Forelimb muscle (tissue), 1 donor: ENCODE measurements around the gene GTSF1L. TPM values are rescaled to one million over a fixed set of nuclear protein-coding genes. Genes with fewer than 3 reads are reported as not detected.

Experiments
- DNase-seq: peaks from one replicate; pipeline ENCODE4 v3.0.0-alpha.2; 2013; ENCODE audit warnings: low read depth
- polyA plus RNA-seq: library from polyadenylated mRNA; unstranded; fragments of 120-200 nt; gene quantifications from one replicate; pipeline ENCODE4 v1.2.1, GENCODE V29; 2013; ENCODE audit not compliant: insufficient read length

The GTSF1L gene
- polyA plus RNA-seq, 1 donor, result not detected

GRCh38 chr20:43746344-43747137 is 19.7 kb upstream of the GTSF1L start:
- no peak for DNase-seq

- no peak for DNase-seq
Measured at GRCh38 chr20:43744966-43745730, 18.3 kb upstream of the GTSF1L start.

GRCh38 chr20:43744151-43744611 is 17.4 kb upstream of the GTSF1L start:
- DNase-seq, result no peak

DNA sequence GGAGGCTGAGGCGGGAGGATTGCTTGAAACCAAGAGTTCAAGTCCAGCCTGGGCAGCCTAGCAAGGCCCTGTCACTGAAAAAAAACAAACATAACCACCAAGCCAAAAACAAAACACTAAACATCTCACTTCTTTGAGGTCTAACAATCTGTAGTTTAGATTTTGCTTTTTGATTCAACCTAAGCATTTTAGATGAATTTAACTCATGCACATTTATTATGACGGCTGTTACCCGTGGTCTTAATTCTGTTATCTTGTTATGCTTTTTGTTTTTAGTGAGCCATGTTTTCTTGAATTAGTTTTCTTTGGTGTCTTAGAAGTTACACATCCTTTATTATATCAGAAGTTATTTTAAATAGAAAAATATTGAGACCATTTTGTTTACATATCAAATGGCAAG is 13.8 kb upstream of the GTSF1L start:
- no peak for DNase-seq

- no peak for DNase-seq
Measured at GRCh38 chr20:43739148-43739749, 12.4 kb upstream of the GTSF1L start.

GRCh38 chr20:43737925-43738324 is 11.1 kb upstream of the GTSF1L start:
- DNase-seq, result no peak

DNA sequence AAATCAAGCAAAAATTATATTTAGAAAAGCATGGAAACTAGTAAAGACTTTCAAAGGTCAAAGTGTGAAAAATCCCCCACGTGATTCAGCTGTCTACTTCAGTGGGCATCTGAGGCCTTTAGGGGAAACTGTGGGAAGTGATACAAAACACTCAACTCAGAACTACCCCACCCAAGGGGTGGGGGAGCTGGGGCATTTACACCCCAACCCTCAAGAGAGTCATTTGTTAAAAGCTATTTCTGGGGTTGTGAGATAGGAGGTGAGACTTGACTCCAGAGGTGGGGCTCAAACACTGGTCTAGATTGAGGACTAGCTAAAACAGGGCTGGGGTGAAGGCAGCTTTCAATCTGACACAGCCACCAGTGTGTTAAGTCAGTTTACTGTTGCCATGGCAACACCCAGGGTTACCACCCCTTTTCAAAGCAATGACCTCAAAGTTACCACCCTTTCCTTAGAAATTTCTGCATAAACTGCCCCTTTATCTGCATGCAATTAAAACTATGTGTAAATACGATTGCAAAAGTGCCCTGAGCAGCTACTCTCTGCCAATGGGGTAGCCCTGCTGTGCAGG is 9.9 kb upstream of the GTSF1L start:
- no peak for DNase-seq

- no peak for DNase-seq
Measured at GRCh38 chr20:43731927-43732326, 5.1 kb upstream of the GTSF1L start.

DNA sequence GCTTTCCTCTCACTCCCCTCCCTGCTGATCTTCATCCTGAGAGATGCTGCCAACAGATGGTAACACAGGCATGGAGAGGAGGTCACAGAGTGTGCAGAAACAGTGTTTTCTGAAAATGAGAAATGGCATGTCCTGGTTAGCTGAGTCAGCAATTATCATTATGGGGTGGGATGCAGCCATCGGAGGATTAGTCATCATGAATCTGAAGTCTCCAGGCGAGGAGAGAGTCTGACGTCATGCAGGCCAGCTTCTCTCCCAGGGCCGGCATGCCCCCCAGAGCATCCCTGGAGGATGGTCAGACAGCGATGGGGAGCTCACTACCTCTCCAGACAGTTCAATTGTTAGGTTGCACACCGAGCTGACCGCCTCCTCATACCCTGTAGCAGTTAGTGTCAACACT is 4.7 kb upstream of the GTSF1L start:
- no peak for DNase-seq

GRCh38 chr20:43728686-43729255 is 2.0 kb upstream of the GTSF1L start:
- DNase-seq, result no peak

GRCh38 chr20:43727980-43728590 is 1.3 kb upstream of the GTSF1L start:
- DNase-seq, result no peak

- DNase-seq, result no peak
Measured at GRCh38 chr20:43726333-43726732, 469 bp downstream of the GTSF1L start.

GRCh38 chr20:43725666-43726065 is 1.1 kb downstream of the GTSF1L start:
- DNase-seq, result no peak

DNA sequence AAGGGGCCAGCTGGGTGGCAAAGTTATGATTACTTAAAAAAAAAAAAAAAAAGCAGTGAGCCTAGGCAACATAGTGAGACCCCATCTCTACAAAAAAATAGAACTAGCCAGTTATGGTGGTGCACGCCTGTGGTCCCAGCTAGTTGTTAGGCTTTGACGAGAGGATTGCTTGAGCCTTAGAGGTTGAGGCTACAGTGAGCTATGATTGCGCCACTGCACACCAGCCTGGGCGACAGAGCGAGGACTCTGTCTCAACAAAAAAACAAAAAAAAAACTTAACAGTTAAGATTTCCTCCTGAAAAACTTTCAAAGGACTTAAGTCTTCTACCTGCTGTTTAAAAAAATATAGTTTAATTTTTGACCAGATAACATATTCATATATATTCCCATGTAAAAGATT is 2.4 kb downstream of the GTSF1L start:
- no peak for DNase-seq

DNA sequence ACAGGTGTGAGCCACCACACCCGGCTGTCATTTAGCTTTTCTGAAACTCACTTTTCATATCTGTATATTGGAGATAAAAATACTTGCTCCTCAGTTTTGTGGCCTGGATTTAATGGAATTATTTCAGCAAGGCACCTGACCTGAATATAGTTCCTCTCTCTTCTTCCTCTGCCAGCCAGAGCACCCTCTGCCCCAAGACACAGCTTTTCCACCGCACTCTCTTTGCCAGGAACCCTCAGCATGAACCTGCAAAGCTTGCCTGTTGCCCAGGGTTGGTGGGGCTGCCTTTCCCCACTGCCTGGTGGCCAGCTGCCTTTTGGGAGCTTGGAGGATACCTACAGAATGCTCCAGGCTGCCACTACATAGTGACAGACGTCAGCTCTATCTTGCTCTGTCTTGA is 3.1 kb downstream of the GTSF1L start:
- DNase-seq, result no peak

GRCh38 chr20:43723186-43723585 is 3.6 kb downstream of the GTSF1L start:
- no peak for DNase-seq

- DNase-seq, result no peak
Measured at GRCh38 chr20:43722153-43722505, 4.7 kb downstream of the GTSF1L start.

DNA sequence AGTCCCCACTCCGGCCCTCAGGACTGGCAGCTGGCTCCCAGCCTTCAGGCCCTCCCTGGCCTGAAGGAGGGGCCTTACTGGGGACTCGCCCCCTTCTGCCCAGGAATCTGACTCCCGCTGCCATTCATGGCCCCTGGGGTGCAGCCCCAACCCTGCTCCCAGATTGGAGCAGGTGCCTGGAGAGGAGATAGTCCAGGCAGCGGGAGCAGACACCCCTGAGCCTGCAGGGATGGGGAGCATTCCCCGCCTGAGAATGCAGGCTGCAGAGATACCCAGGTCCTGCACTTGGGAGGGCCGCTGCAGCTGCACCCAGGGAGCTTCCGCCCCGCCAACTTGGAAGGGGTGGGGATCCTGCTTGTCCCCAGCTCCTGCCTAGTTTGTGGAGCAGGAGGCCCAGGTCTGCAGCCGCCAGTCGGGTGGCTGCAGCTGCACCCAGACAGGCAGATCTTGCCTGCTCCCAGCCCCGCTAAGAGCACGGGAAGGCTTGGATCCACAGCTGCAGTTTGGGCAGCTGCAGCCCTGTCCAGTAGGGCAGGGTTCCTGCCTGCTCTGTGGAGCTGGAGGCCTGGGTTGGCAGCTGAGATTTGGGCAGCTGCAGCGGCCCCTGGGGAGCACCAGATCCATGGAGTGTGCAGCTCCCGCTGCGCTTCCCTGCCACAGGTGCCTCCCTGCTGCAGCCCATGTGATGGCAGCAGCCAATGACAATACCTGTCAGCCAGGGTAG is 5.2 kb downstream of the GTSF1L start:
- no peak for DNase-seq

- no peak for DNase-seq
Measured at GRCh38 chr20:43721097-43721428, 5.7 kb downstream of the GTSF1L start.

- DNase-seq, result no peak
Measured at GRCh38 chr20:43720007-43720406, 6.8 kb downstream of the GTSF1L start.

DNA sequence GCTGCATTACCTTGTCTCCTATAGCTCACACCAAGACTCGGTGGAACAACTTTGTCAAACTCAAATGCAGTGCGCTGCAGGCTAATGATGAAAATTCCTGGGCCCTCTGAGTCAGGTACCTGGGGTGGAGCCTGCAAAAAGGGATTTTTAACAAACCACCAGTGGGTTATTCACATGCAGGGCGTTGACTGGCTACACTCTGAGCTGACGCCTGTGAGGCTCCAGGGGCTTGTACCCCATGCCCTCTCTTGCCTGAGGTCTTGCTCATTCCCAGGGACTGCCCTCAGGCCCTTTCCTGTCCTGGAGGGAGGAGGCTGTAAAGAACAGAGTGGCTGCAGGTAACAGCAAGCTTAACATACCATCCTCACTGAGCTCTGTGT is 9.2 kb downstream of the GTSF1L start:
- no peak for DNase-seq
